Glutamatergic neuron (in vitro differentiated cells): Measurements from ENCODE around the gene PSME2. TPM values are rescaled to one million over a fixed set of nuclear protein-coding genes. Genes with fewer than 3 reads are reported as not detected.

Experiments
- DNase-seq: peaks from one replicate; pipeline ENCODE4 v3.0.0; 2022
- H3K27ac Mint-ChIP-seq: one replicate; pipeline ENCODE4 v1.8.0; 2020; ENCODE audit warnings: mild to moderate bottlenecking, mixed read lengths, inconsistent platforms; ENCODE audit not compliant: unreplicated experiment
- H3K27me3 Mint-ChIP-seq: one replicate; pipeline ENCODE4 v1.8.0; 2020; ENCODE audit warnings: mild to moderate bottlenecking, moderate library complexity, mixed read lengths, inconsistent platforms; ENCODE audit not compliant: unreplicated experiment
- H3K36me3 Mint-ChIP-seq: one replicate; pipeline ENCODE4 v1.8.0; 2020; ENCODE audit warnings: mild to moderate bottlenecking, mixed read lengths, inconsistent platforms; ENCODE audit not compliant: unreplicated experiment
- H3K4me1 Mint-ChIP-seq: one replicate; pipeline ENCODE4 v1.8.0; 2020; ENCODE audit warnings: mild to moderate bottlenecking, low read depth, mixed read lengths, inconsistent platforms; ENCODE audit not compliant: unreplicated experiment
- H3K4me3 Mint-ChIP-seq: one replicate; pipeline ENCODE4 v1.8.0; 2020; ENCODE audit warnings: mild to moderate bottlenecking, mixed read lengths, inconsistent platforms; ENCODE audit not compliant: unreplicated experiment
- H3K9me3 Mint-ChIP-seq: one replicate; pipeline ENCODE4 v1.8.0; 2020; ENCODE audit warnings: mild to moderate bottlenecking, moderate library complexity, mixed read lengths, inconsistent platforms; ENCODE audit not compliant: unreplicated experiment
- total RNA-seq: library from RNA; stranded (reverse); fragmentation: NEBNext Ultra II Directional; extraction: Animal tissue kit (Norgen Biotek cat#: 25700); gene quantifications from one replicate; pipeline ENCODE4 v1.2.1, GENCODE V29; 2021; ENCODE audit not compliant: unreplicated experiment
- TF ChIP-seq, protein P1 (sequence below): fragments of 200-600 bp; sonication (generic); IDR thresholded peaks from one replicate; pipeline ENCODE4 v1.5.0; 2021; ENCODE audit not compliant: partially characterized antibody, unreplicated experiment

Gene PSME2
- total RNA-seq, 1 donor from 2014 or later, result 58.9 TPM

DNA sequence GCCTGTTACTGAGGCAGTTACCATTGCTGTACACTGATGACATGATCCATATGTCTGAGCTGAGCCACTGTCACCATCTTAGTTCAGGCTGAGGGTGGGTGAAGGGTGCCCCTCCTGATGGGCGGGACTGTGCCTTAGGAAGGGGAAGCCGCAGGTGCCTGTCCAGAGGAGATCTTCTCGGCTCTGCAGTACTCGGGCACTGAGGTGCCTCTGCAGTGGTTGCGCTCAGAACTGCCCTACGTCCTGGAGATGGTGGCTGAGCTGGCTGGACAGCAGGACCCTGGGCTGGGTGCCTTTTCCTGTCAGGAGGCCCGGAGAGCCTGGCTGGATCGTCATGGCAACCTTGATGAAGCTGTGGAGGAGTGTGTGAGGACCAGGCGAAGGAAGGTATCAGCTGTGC, 4.6 kb upstream of the PSME2 start:
- H3K27ac Mint-ChIP-seq, result peak overlapping the region; percentile 43
- H3K4me3 Mint-ChIP-seq, result no peak overlapping the region
- peaks cover 4% of the 10 kb centered on the region for H3K9me3 Mint-ChIP-seq
- TF ChIP-seq, protein P1, sequence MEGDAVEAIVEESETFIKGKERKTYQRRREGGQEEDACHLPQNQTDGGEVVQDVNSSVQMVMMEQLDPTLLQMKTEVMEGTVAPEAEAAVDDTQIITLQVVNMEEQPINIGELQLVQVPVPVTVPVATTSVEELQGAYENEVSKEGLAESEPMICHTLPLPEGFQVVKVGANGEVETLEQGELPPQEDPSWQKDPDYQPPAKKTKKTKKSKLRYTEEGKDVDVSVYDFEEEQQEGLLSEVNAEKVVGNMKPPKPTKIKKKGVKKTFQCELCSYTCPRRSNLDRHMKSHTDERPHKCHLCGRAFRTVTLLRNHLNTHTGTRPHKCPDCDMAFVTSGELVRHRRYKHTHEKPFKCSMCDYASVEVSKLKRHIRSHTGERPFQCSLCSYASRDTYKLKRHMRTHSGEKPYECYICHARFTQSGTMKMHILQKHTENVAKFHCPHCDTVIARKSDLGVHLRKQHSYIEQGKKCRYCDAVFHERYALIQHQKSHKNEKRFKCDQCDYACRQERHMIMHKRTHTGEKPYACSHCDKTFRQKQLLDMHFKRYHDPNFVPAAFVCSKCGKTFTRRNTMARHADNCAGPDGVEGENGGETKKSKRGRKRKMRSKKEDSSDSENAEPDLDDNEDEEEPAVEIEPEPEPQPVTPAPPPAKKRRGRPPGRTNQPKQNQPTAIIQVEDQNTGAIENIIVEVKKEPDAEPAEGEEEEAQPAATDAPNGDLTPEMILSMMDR, result no peak
- no peak for DNase-seq
- H3K36me3 Mint-ChIP-seq, result no peaks in the 10 kb centered on the region
- peaks cover 10% of the 10 kb centered on the region for H3K4me1 Mint-ChIP-seq
- H3K27me3 Mint-ChIP-seq, result peaks cover 7% of the 10 kb centered on the region

DNA sequence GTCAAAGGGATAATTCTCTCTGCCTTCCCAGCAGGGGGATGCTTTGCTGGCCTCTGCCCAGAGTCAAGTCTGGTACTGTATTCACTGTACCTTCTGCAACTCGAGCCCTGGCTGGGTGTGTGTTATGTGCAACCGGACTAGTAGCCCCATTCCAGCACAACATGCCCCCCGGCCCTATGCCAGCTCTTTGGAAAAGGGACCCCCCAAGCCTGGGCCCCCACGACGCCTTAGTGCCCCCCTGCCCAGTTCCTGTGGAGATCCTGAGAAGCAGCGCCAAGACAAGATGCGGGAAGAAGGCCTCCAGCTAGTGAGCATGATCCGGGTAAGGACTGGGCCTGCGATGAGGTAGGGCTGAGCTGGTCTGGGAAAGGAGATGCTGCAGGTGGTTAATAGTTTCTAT, 4.2 kb upstream of the PSME2 start:
- H3K4me1 Mint-ChIP-seq, result peaks cover 13% of the 10 kb centered on the region
- peak overlapping the region; percentile 70 for H3K27ac Mint-ChIP-seq
- no peaks in the 10 kb centered on the region for H3K36me3 Mint-ChIP-seq
- peaks cover 5% of the 10 kb centered on the region for H3K27me3 Mint-ChIP-seq
- H3K4me3 Mint-ChIP-seq, result no peak overlapping the region
- peaks cover 4% of the 10 kb centered on the region for H3K9me3 Mint-ChIP-seq
- no peak for DNase-seq
- TF ChIP-seq, protein P1, result no peak

DNA sequence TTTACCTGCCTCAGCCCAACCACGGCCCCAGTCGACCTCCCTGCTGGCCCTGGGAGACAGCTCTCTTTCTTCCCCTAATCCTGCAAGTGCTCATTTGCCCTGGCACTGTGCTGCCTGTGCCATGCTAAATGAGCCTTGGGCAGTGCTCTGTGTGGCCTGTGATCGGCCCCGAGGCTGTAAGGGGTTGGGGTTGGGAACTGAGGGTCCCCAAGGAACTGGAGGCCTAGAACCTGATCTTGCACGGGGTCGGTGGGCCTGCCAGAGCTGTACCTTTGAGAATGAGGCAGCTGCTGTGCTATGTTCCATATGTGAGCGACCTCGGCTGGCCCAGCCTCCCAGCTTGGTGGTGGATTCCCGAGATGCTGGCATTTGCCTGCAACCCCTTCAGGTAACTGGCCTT, 3.7 kb upstream of the PSME2 start:
- peaks cover 13% of the 10 kb centered on the region for H3K4me1 Mint-ChIP-seq
- H3K27me3 Mint-ChIP-seq, result peaks cover 4% of the 10 kb centered on the region

DNA sequence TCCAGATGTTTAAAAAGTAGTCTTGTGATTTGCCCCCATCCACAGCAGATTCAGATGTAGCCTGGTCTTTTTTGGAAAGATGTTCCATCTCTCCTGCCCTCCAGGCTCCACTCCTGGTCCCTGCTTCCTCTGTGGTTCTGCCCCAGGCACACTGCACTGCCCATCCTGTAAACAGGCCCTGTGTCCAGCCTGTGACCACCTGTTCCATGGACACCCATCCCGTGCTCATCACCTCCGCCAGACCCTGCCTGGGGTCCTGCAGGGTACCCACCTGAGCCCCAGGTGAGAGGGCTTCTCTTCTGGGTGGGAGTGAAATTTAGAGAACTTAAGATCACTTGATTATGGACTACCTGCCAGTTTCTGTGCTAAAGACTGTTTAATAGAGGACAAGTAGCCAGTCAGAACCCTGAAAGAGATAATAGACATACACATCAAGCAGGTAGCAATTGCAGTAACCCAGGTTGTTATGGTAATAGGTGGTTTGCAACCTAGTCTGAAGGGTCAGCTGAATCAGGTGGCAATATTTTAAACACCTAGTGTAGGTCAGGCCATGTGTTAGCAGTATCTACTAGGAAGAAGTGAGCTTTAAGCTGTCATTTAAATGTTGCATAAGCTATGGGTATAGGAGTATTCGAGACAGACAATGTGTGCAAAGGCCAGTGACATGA, 3.0 kb upstream of the PSME2 start:
- peaks cover 4% of the 10 kb centered on the region for H3K9me3 Mint-ChIP-seq
- DNase-seq, result no peak
- H3K36me3 Mint-ChIP-seq, result no peaks in the 10 kb centered on the region
- H3K4me1 Mint-ChIP-seq, result peaks cover 9% of the 10 kb centered on the region
- TF ChIP-seq, protein P1, result no peak
- H3K27me3 Mint-ChIP-seq, result peaks cover 4% of the 10 kb centered on the region
- H3K4me3 Mint-ChIP-seq, result peak overlapping the region; percentile 90
- peak overlapping the region; percentile 38 for H3K27ac Mint-ChIP-seq

More for the DNA sequence above, 3.7 kb upstream of the PSME2 start:
- peaks cover 4% of the 10 kb centered on the region for H3K9me3 Mint-ChIP-seq
- H3K36me3 Mint-ChIP-seq, result no peaks in the 10 kb centered on the region
- no peak for DNase-seq
- TF ChIP-seq, protein P1, result no peak
- no peak overlapping the region for H3K4me3 Mint-ChIP-seq
- peak overlapping the region; percentile 70 for H3K27ac Mint-ChIP-seq

DNA sequence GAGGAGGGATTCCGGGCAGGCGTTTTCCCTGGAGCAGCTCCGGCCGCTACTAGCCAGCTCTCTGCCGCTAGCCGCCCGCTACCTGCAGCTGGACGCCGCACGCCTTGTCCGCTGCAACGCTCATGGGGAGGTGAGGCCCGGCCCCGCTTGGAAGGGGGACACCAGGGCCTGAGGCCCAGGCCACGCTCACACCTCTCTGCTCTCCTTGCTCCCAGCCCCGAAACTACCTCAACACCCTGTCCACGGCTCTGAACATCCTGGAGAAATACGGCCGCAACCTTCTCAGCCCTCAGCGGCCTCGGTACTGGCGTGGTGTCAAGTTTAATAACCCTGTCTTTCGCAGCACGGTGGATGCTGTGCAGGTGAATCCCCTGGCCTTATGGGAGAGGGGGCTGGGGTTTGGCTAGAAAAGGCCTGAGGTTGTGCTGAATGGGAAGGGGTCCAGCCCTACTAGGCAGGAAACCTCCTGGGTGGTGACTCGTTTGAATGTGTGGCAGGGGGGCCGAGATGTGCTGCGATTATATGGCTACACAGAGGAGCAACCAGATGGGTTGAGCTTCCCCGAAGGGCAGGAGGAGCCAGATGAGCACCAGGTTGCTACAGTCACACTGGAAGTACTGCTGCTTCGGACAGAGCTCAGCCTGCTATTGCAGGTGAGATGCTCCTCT, 1.5 kb upstream of the PSME2 start:
- Mint-ChIP-seq H3K36me3 (no peaks in the 10 kb centered on the region), H3K9me3 (peaks cover 4% of the 10 kb centered on the region)
- no peak for DNase-seq

More for the DNA sequence above, 1.5 kb upstream of the PSME2 start:
- Mint-ChIP-seq H3K4me1 (peaks cover 9% of the 10 kb centered on the region), H3K27ac (peak overlapping the region; percentile 76), H3K4me3 (peak overlapping the region; percentile 90), H3K27me3 (peaks cover 4% of the 10 kb centered on the region)
- TF ChIP-seq, protein P1, result no peak
